Right atrium auricular region (tissue), 2 donors: ENCODE measurements around the gene PTPRN2. TPM values are rescaled to one million over a fixed set of nuclear protein-coding genes. Genes with fewer than 3 reads are reported as not detected.

Experiments used
- DNase-seq: peaks from one replicate; pipeline ENCODE4 v3.0.0-alpha.2; 2019; ENCODE audit warnings: low spot score
- H3K27ac ChIP-seq, 2 donors: fragments of 200-600 bp; sonication (generic); 1 replicate in 1 of 2; 2 replicates in 1 of 2; pipeline ENCODE4 v1.5.1; 2016 to 2019
- H3K27me3 ChIP-seq, 2 donors: fragments of 200-600 bp; sonication (generic); one replicate each; pipeline versions ENCODE4 v1.5.1 to v1.6.0; 2017 to 2019
- H3K36me3 ChIP-seq: fragments of 200-600 bp; sonication (generic); one replicate; pipeline ENCODE4 v1.5.1; 2016
- H3K4me1 ChIP-seq, 2 donors: fragments of 200-600 bp; sonication (generic); one replicate each; pipeline versions ENCODE4 v1.5.1 to v1.6.0; 2017 to 2019
- H3K4me3 ChIP-seq, 2 donors: fragments of 200-600 bp; sonication (generic); 1 replicate in 1 of 2; 2 replicates in 1 of 2; pipeline ENCODE4 v1.5.1; 2017 to 2019; ENCODE audit warnings: mild to moderate bottlenecking in 1 of 2, moderate library complexity in 1 of 2
- H3K9me3 ChIP-seq, 2 donors: fragments of 200-600 bp; sonication (generic); one replicate each; pipeline ENCODE4 v1.5.1; 2019
- CTCF ChIP-seq, 2 donors: fragments of 200-600 bp; sonication (generic); IDR thresholded peaks; one replicate each; pipeline ENCODE4 v1.5.1; 2019; ENCODE audit warnings: antibody characterized with exemption in 2 of 2
- total RNA-seq, 2 donors: library from RNA; depleted of rRNA; stranded (reverse); fragments of >200 nt; gene quantifications; one replicate each; pipeline ENCODE4 v1.1.0, GENCODE V29; 2016

Gene PTPRN2
- total RNA-seq, 2 donors from 2014 or later: 2.6 to 2.7 TPM

- H3K27ac ChIP-seq: no peak overlapping the region
- TF ChIP-seq CTCF (IDR thresholded peaks at IDR 0.05): no peak
- H3K36me3 ChIP-seq: no peaks in the 10 kb centered on the region
- H3K27me3 ChIP-seq: no peaks in the 10 kb centered on the region
- no peak for DNase-seq
- H3K9me3 ChIP-seq: peaks cover 18 to 24% of the 10 kb centered on the region in 2 donors
- H3K4me3 ChIP-seq: no peak overlapping the region
- H3K4me1 ChIP-seq: no peaks in the 10 kb centered on the region
Measured at GRCh38 chr7:157976406-157976805, 611.2 kb downstream of the PTPRN2 start.

- Histone ChIP-seq H3K27me3 (no peaks in the 10 kb centered on the region), H3K9me3 (peaks cover 18 to 24% of the 10 kb centered on the region in 2 donors), H3K36me3 (no peaks in the 10 kb centered on the region), H3K27ac (no peak overlapping the region), H3K4me3 (no peak overlapping the region), H3K4me1 (no peaks in the 10 kb centered on the region)
- no peak for DNase-seq
- no peak for TF ChIP-seq CTCF (IDR thresholded peaks at IDR 0.05)
Measured at GRCh38 chr7:157975401-157976372, 611.9 kb downstream of the PTPRN2 start.

- no peak for DNase-seq
- peaks cover 18 to 24% of the 10 kb centered on the region in 2 donors for H3K9me3 ChIP-seq
- H3K36me3 ChIP-seq: no peaks in the 10 kb centered on the region
- no peak overlapping the region for H3K27ac ChIP-seq
- no peaks in the 10 kb centered on the region for H3K4me1 ChIP-seq
- TF ChIP-seq CTCF (IDR thresholded peaks at IDR 0.05): no peak
- H3K4me3 ChIP-seq: no peak overlapping the region
- no peaks in the 10 kb centered on the region for H3K27me3 ChIP-seq
Measured at GRCh38 chr7:157974678-157975230, 612.9 kb downstream of the PTPRN2 start.

- Histone ChIP-seq H3K9me3 (peaks cover 18 to 24% of the 10 kb centered on the region in 2 donors), H3K36me3 (no peaks in the 10 kb centered on the region), H3K4me1 (no peaks in the 10 kb centered on the region), H3K27me3 (no peaks in the 10 kb centered on the region), H3K27ac (no peak overlapping the region), H3K4me3 (no peak overlapping the region)
- TF ChIP-seq CTCF (IDR thresholded peaks at IDR 0.05): no peak
- no peak for DNase-seq
Measured at GRCh38 chr7:157973971-157974677, 613.5 kb downstream of the PTPRN2 start.

GRCh38 chr7:157972914-157973313 lies 614.7 kb downstream of the PTPRN2 start:
- Histone ChIP-seq H3K9me3 (peaks cover 18 to 24% of the 10 kb centered on the region in 2 donors), H3K4me1 (no peaks in the 10 kb centered on the region), H3K27me3 (no peaks in the 10 kb centered on the region), H3K36me3 (no peaks in the 10 kb centered on the region), H3K27ac (no peak overlapping the region), H3K4me3 (no peak overlapping the region)
- no peak for DNase-seq
- TF ChIP-seq CTCF (IDR thresholded peaks at IDR 0.05): no peak
